Measurements from ENCODE around the gene RNU5B-1. TPM values are rescaled to one million over a fixed set of nuclear protein-coding genes. Genes with fewer than 3 reads are reported as not detected.

The RNU5B-1 gene
- total RNA-seq, 4 donors from 2014 or later = not detected

- 64% methylated on average over 10 of the region's 10 CpGs for WGBS
- Histone ChIP-seq H3K27ac (peak overlapping the region; percentile 82), H3K9me3 (no peaks in the 10 kb centered on the region), H3K4me3 (peak overlapping the region; percentile 61), H3K27me3 (no peaks in the 10 kb centered on the region), H3K4me1 (peaks cover 32% of the 10 kb centered on the region), H3K36me3 (no peaks in the 10 kb centered on the region)
- no peak for DNase-seq (ENCODE audit: low spot score in 2 of 2)
- no peak for TF ChIP-seq CTCF (IDR thresholded peaks at IDR 0.05)
- no peak for TF ChIP-seq POLR2A (IDR thresholded peaks at IDR 0.05)
- TF ChIP-seq POLR2AphosphoS5 (IDR thresholded peaks at IDR 0.05) = no peak
- no peak for TF ChIP-seq EP300 (IDR thresholded peaks at IDR 0.05)
Observed at GRCh38 chr15:65285291-65286068, 19.0 kb upstream of the RNU5B-1 start.

- Histone ChIP-seq H3K4me3 (peak overlapping the region; percentile 61), H3K27ac (peak overlapping the region; percentile 82), H3K4me1 (peaks cover 32% of the 10 kb centered on the region), H3K36me3 (no peaks in the 10 kb centered on the region), H3K27me3 (no peaks in the 10 kb centered on the region), H3K9me3 (no peaks in the 10 kb centered on the region)
- TF ChIP-seq CTCF (IDR thresholded peaks at IDR 0.05) (no peak), POLR2A (IDR thresholded peaks at IDR 0.05) (no peak), EP300 (IDR thresholded peaks at IDR 0.05) (no peak), POLR2AphosphoS5 (IDR thresholded peaks at IDR 0.05) (no peak)
- DNase-seq (ENCODE audit: low spot score in 2 of 2) = no peak
- 0% methylated on average over 14 of the region's 52 CpGs for WGBS
Observed at GRCh38 chr15:65286069-65286703, 18.3 kb upstream of the RNU5B-1 start.

GRCh38 chr15:65286704-65287519, 17.6 kb upstream of the RNU5B-1 start, which contains the start of gene PARP16:
Gene PARP16 (minus strand): TSS chr15:65286883. CDS start chr15:65286426, 457 bp downstream.
- Histone ChIP-seq H3K9me3 (no peaks in the 10 kb centered on the region), H3K4me3 (peak within 1 kb of the TSS; percentile 61), H3K4me1 (peaks cover 32% of the 10 kb centered on the region), H3K27ac (peak within 1 kb of the TSS; percentile 82), H3K27me3 (no peaks in the 10 kb centered on the region), H3K36me3 (no peaks in the 10 kb centered on the region)
- peak; percentile 94 for DNase-seq (ENCODE audit: low spot score in 2 of 2)
- WGBS = 3% methylated on average over 14 of the region's 62 CpGs
- TF ChIP-seq POLR2A (IDR thresholded peaks at IDR 0.05) (peak; percentile 50 to 74), EP300 (IDR thresholded peaks at IDR 0.05) (no peak), POLR2AphosphoS5 (IDR thresholded peaks at IDR 0.05) (peak in 1 of 3 donors; percentile 62), CTCF (IDR thresholded peaks at IDR 0.05) (peak in 1 of 2 donors; percentile 58)

- no peaks in the 10 kb centered on the region for H3K36me3 ChIP-seq
- 100% methylated on average over 2 of the region's 3 CpGs for WGBS
- no peaks in the 10 kb centered on the region for H3K27me3 ChIP-seq
- no peaks in the 10 kb centered on the region for H3K9me3 ChIP-seq
- peaks cover 32% of the 10 kb centered on the region for H3K4me1 ChIP-seq
- no peak for TF ChIP-seq POLR2AphosphoS5 (IDR thresholded peaks at IDR 0.05)
- H3K4me3 ChIP-seq = peak overlapping the region; percentile 61
- DNase-seq (ENCODE audit: low spot score in 2 of 2) = no peak
- H3K27ac ChIP-seq = peak overlapping the region; percentile 82
Observed at GRCh38 chr15:65287520-65287855, 17.0 kb upstream of the RNU5B-1 start.

GRCh38 chr15:65289261-65289854, 15.1 kb upstream of the RNU5B-1 start:
- no peak for TF ChIP-seq POLR2A (IDR thresholded peaks at IDR 0.05)
- no peak for TF ChIP-seq POLR2AphosphoS5 (IDR thresholded peaks at IDR 0.05)
- no peak for TF ChIP-seq EP300 (IDR thresholded peaks at IDR 0.05)
- TF ChIP-seq CTCF (IDR thresholded peaks at IDR 0.05) = no peak
- Histone ChIP-seq H3K4me1 (peaks cover 21% of the 10 kb centered on the region), H3K27me3 (no peaks in the 10 kb centered on the region), H3K4me3 (no peak overlapping the region), H3K36me3 (no peaks in the 10 kb centered on the region), H3K27ac (no peak overlapping the region), H3K9me3 (no peaks in the 10 kb centered on the region)
- WGBS = 95% methylated on average over 7 of the region's 7 CpGs
- no peak for DNase-seq (ENCODE audit: low spot score in 2 of 2)
